ENCODE measurements around the gene HECW1.
A peak's percentile ranks its signal among the peaks of the same experiment; 100 is the strongest.
"Not testable (repeated sequence)": the region's sequence is repeated elsewhere in the genome, so short reads cannot be mapped to it uniquely, and the experiment has no call there.

HECW1 gene

GRCh38 chr7:43112459-43112940, at the start of gene HECW1:
Gene HECW1, plus strand, starts transcription at chr7:43112647. Its CDS starts 131,259 bp downstream, at chr7:43243906.
- DNase-seq (ENCODE audit: low spot score) (no peak), FAIRE-seq (no peak)

GRCh38 chr7:43071604-43072003, 40.8 kb upstream of the HECW1 start:
- DNase-seq (ENCODE audit: low spot score), result no peak
- no peak for FAIRE-seq

- FAIRE-seq (no peak), DNase-seq (ENCODE audit: low spot score) (no peak)
Observed at GRCh38 chr7:43072530-43072929, 39.9 kb upstream of the HECW1 start.

GRCh38 chr7:43073811-43074210, 38.6 kb upstream of the HECW1 start:
- not testable (repeated sequence) for FAIRE-seq; DNase-seq (ENCODE audit: low spot score)

GRCh38 chr7:43076189-43076605, 36.2 kb upstream of the HECW1 start:
- no peak for FAIRE-seq
- DNase-seq (ENCODE audit: low spot score), result no peak

GRCh38 chr7:43076606-43077005, 35.8 kb upstream of the HECW1 start:
- FAIRE-seq, result no peak
- no peak for DNase-seq (ENCODE audit: low spot score)

- FAIRE-seq, result no peak
Observed at GRCh38 chr7:43077285-43077684, 35.2 kb upstream of the HECW1 start.

GRCh38 chr7:43077732-43078391, 34.6 kb upstream of the HECW1 start:
- no peak for FAIRE-seq
- no peak for DNase-seq (ENCODE audit: low spot score)

More at GRCh38 chr7:43077285-43077684, 35.2 kb upstream of the HECW1 start:
- no peak for DNase-seq (ENCODE audit: low spot score)

- no peak for DNase-seq (ENCODE audit: low spot score)
- no peak for FAIRE-seq
Observed at GRCh38 chr7:43078794-43079193, 33.7 kb upstream of the HECW1 start.

- DNase-seq (ENCODE audit: low spot score), result no peak
- no peak for FAIRE-seq
Observed at GRCh38 chr7:43081603-43082002, 30.8 kb upstream of the HECW1 start.

GRCh38 chr7:43083106-43083505, 29.3 kb upstream of the HECW1 start:
- FAIRE-seq (no peak), DNase-seq (ENCODE audit: low spot score) (no peak)

GRCh38 chr7:43085017-43085416, 27.4 kb upstream of the HECW1 start:
- FAIRE-seq (no peak), DNase-seq (ENCODE audit: low spot score) (no peak)

- FAIRE-seq, result no peak
Observed at GRCh38 chr7:43085992-43086391, 26.5 kb upstream of the HECW1 start.

GRCh38 chr7:43092819-43093218, 19.6 kb upstream of the HECW1 start:
- FAIRE-seq (no peak), DNase-seq (ENCODE audit: low spot score) (no peak)

More at GRCh38 chr7:43085992-43086391, 26.5 kb upstream of the HECW1 start:
- no peak for DNase-seq (ENCODE audit: low spot score)

GRCh38 chr7:43096875-43097274, 15.6 kb upstream of the HECW1 start:
- FAIRE-seq (no peak), DNase-seq (ENCODE audit: low spot score) (no peak)

- no peak for FAIRE-seq
- DNase-seq (ENCODE audit: low spot score), result no peak
Observed at GRCh38 chr7:43099750-43100149, 12.7 kb upstream of the HECW1 start.

- no peak for DNase-seq (ENCODE audit: low spot score)
- FAIRE-seq, result no peak
Observed at GRCh38 chr7:43104874-43105520, 7.5 kb upstream of the HECW1 start.

- FAIRE-seq (no peak), DNase-seq (ENCODE audit: low spot score) (peak; percentile 73)
Observed at GRCh38 chr7:43105521-43106120, 6.8 kb upstream of the HECW1 start.

- peak; percentile 29 for DNase-seq (ENCODE audit: low spot score)
- peak; percentile 34 for FAIRE-seq
Observed at GRCh38 chr7:43108255-43109011, 4.0 kb upstream of the HECW1 start.

GRCh38 chr7:43110791-43111535, 1.5 kb upstream of the HECW1 start:
- FAIRE-seq (no peak), DNase-seq (ENCODE audit: low spot score) (no peak)
